ENCODE results near the gene C6orf52. TPM values are rescaled to one million over a fixed set of nuclear protein-coding genes. Genes with fewer than 3 reads are reported as not detected.

Gene C6orf52
- total RNA-seq, 1 experiment from 2014 or later: 4.3 TPM

- no peaks in the 10 kb centered on the region for H3K27me3 ChIP-seq (replicated peaks; ENCODE audit: control insufficient read depth, insufficient read depth, low read length)
- H3K36me3 Mint-ChIP-seq (ENCODE audit: insufficient read depth, unreplicated experiment): no peaks in the 10 kb centered on the region
- peaks cover 13% of the 10 kb centered on the region for H3K4me1 ChIP-seq
- intact Hi-C loops (cut with micrococcal nuclease; ENCODE audit: unreplicated experiment): no loop called here
- H3K9me3 ChIP-seq: no peaks in the 10 kb centered on the region
- peaks cover 25% of the 10 kb centered on the region for H3K4me1 Mint-ChIP-seq (ENCODE audit: low read depth, unreplicated experiment)
- peak overlapping the region; percentile 10 for H3K4me3 Mint-ChIP-seq (ENCODE audit: unreplicated experiment)
- no peak overlapping the region for H3K4me3 ChIP-seq (ENCODE audit: low read depth, low read length)
- POLR2A ChIA-PET: no interaction called here
- peaks cover 10% of the 10 kb centered on the region for H3K9me3 Mint-ChIP-seq (ENCODE audit: unreplicated experiment)
- CTCF ChIA-PET: no interaction called here
- DNase-seq: peak in 1 of 2 experiments; percentile 18
- no TSS peak for BruUV-seq (replicated peaks)
- no peaks in the 10 kb centered on the region for H3K27me3 Mint-ChIP-seq (ENCODE audit: insufficient read depth, unreplicated experiment)
- TF ChIP-seq CTCF (IDR thresholded peaks at IDR 0.05; ENCODE audit: insufficient read depth in 1 of 2, low read depth in 1 of 2, low read length in 1 of 2, severe bottlenecking in 1 of 2, unreplicated experiment in 1 of 2): no peak
- H3K27ac Mint-ChIP-seq (ENCODE audit: unreplicated experiment): peak overlapping the region; percentile 10
- H3K36me3 ChIP-seq (ENCODE audit: control insufficient read depth, insufficient read depth, low read length): no peaks in the 10 kb centered on the region
These were observed 11.9 kb downstream of the C6orf52 start for GRCh38 chr6:10682355-10682988.

GRCh38 chr6:10681795-10682194 lies 12.6 kb downstream of the C6orf52 start:
- Mint-ChIP-seq H3K4me1 (ENCODE audit: low read depth, unreplicated experiment) (peaks cover 25% of the 10 kb centered on the region), H3K9me3 (ENCODE audit: unreplicated experiment) (peaks cover 10% of the 10 kb centered on the region), H3K27me3 (ENCODE audit: insufficient read depth, unreplicated experiment) (no peaks in the 10 kb centered on the region), H3K4me3 (ENCODE audit: unreplicated experiment) (no peak overlapping the region), H3K36me3 (ENCODE audit: insufficient read depth, unreplicated experiment) (no peaks in the 10 kb centered on the region), H3K27ac (ENCODE audit: unreplicated experiment) (no peak overlapping the region)
- POLR2A ChIA-PET: no interaction called here
- H3K27me3 ChIP-seq (replicated peaks; ENCODE audit: control insufficient read depth, insufficient read depth, low read length): no peaks in the 10 kb centered on the region
- intact Hi-C loops (cut with micrococcal nuclease; ENCODE audit: unreplicated experiment): no loop called here
- H3K4me3 ChIP-seq (ENCODE audit: low read depth, low read length): no peak overlapping the region
- no TSS peak for BruUV-seq (replicated peaks)
- H3K4me1 ChIP-seq: peaks cover 13% of the 10 kb centered on the region
- H3K36me3 ChIP-seq (ENCODE audit: control insufficient read depth, insufficient read depth, low read length): no peaks in the 10 kb centered on the region
- no peak for DNase-seq
- TF ChIP-seq CTCF (IDR thresholded peaks at IDR 0.05; ENCODE audit: insufficient read depth in 1 of 2, low read depth in 1 of 2, low read length in 1 of 2, severe bottlenecking in 1 of 2, unreplicated experiment in 1 of 2): no peak
- H3K9me3 ChIP-seq: no peaks in the 10 kb centered on the region
- CTCF ChIA-PET: no interaction called here

- no peak overlapping the region for H3K27ac Mint-ChIP-seq (ENCODE audit: unreplicated experiment)
- CTCF ChIA-PET: interaction anchor here (0.6 kb wide), 1 partner anchor 155 kb away, joined by 3 read pairs; no protein-coding TSS in a partner anchor
- no peak for TF ChIP-seq CTCF (IDR thresholded peaks at IDR 0.05; ENCODE audit: insufficient read depth in 1 of 2, low read depth in 1 of 2, low read length in 1 of 2, severe bottlenecking in 1 of 2, unreplicated experiment in 1 of 2)
- peaks cover 19% of the 10 kb centered on the region for H3K9me3 Mint-ChIP-seq (ENCODE audit: unreplicated experiment)
- H3K4me1 Mint-ChIP-seq (ENCODE audit: low read depth, unreplicated experiment): peaks cover 18% of the 10 kb centered on the region
- H3K36me3 ChIP-seq (ENCODE audit: control insufficient read depth, insufficient read depth, low read length): no peaks in the 10 kb centered on the region
- POLR2A ChIA-PET: no interaction called here
- H3K4me3 ChIP-seq (ENCODE audit: low read depth, low read length): no peak overlapping the region
- H3K36me3 Mint-ChIP-seq (ENCODE audit: insufficient read depth, unreplicated experiment): no peaks in the 10 kb centered on the region
- BruUV-seq (replicated peaks): no TSS peak
- H3K27me3 Mint-ChIP-seq (ENCODE audit: insufficient read depth, unreplicated experiment): no peaks in the 10 kb centered on the region
- DNase-seq: no peak
- H3K27me3 ChIP-seq (replicated peaks; ENCODE audit: control insufficient read depth, insufficient read depth, low read length): no peaks in the 10 kb centered on the region
- no peaks in the 10 kb centered on the region; the same call in 1 of the 2 replicates for H3K9me3 ChIP-seq
- intact Hi-C loops (cut with micrococcal nuclease; ENCODE audit: unreplicated experiment): no loop called here
- no peak overlapping the region for H3K4me3 Mint-ChIP-seq (ENCODE audit: unreplicated experiment)
- H3K4me1 ChIP-seq: peaks cover 13% of the 10 kb centered on the region
These were observed 16.0 kb downstream of the C6orf52 start for GRCh38 chr6:10678456-10678855.
